SK-N-SH (cell line): ENCODE data around the gene ARAP2. TPM values are rescaled to one million over a fixed set of nuclear protein-coding genes. Genes with fewer than 3 reads are reported as not detected.

Source experiments
- CTCF ChIA-PET: fragments of 300-600, 350-600 bp; formaldehyde crosslinking; extraction: SDS; loops from one replicate; lab custom pipeline; 2021; lab: Yijun Ruan, JAX
- POLR2A ChIA-PET: fragments of 350-600 bp; sonication (Branson Sonifier 250); formaldehyde crosslinking; extraction: SDS; loops from one replicate; lab custom pipeline; 2020; ENCODE audit warnings: antibody characterized with exemption, inconsistent platforms; lab: Yijun Ruan, JAX
- DNase-seq: peaks from one replicate; pipeline ENCODE4 v3.0.0; 2012
- H2AFZ ChIP-seq: fragments of 200-600 bp; sonication (generic); 2 replicates; pipeline ENCODE4 v1.8.1; 2016; ENCODE audit warnings: antibody characterized with exemption, mild to moderate bottlenecking, low read depth
- H3F3A ChIP-seq: fragments of 200-600 bp; sonication (generic); replicated peaks from 2 replicates; pipeline ENCODE3; 2016; ENCODE audit warnings: antibody characterized with exemption, mild to moderate bottlenecking; ENCODE audit not compliant: insufficient read depth
- H3K27ac ChIP-seq, 2 experiments: fragments of 200-500 bp in 1 of 2; fragments of 200-600 bp in 1 of 2; sonication (Bioruptor generic) in 1 of 2; sonication (generic), shearing (Covaris generic) in 1 of 2; 2 replicates each; pipeline versions ENCODE4 v1.5.1 to v1.6.1; 2014 to 2016; ENCODE audit warnings: low read depth in 2 of 2, inconsistent platforms in 1 of 2, low read length in 1 of 2, mild to moderate bottlenecking in 1 of 2, mixed read lengths in 1 of 2
- H3K27me3 ChIP-seq: fragments of 200-600 bp; sonication (generic), shearing (Covaris generic); 2 replicates; pipeline ENCODE4 v1.6.1; 2016; ENCODE audit warnings: mixed run types; ENCODE audit not compliant: insufficient read depth
- H3K36me3 ChIP-seq, 2 experiments: fragments of 200-500 bp in 1 of 2; fragments of 200-600 bp in 1 of 2; sonication (Bioruptor generic) in 1 of 2; sonication (generic) in 1 of 2; replicated peaks in 1 of 2; 2 replicates each; pipeline versions ENCODE3 to v1.5.1; 2014 to 2016; ENCODE audit warnings: low read length in 1 of 2, mild to moderate bottlenecking in 1 of 2; ENCODE audit not compliant: insufficient read depth in 2 of 2, control insufficient read depth in 1 of 2
- H3K4me1 ChIP-seq, 2 experiments: fragments of 200-500 bp in 1 of 2; fragments of 200-600 bp in 1 of 2; sonication (Bioruptor generic) in 1 of 2; sonication (generic), shearing (Covaris generic) in 1 of 2; 2 replicates each; pipeline versions ENCODE4 v1.5.1 to v1.6.1; 2014 to 2016; ENCODE audit warnings: low read depth in 1 of 2, low read length in 1 of 2, mixed run types in 1 of 2; ENCODE audit not compliant: insufficient read depth in 2 of 2, control insufficient read depth in 1 of 2
- H3K4me2 ChIP-seq: fragments of 200-600 bp; sonication (generic), shearing (Covaris generic); 2 replicates; pipeline ENCODE4 v1.6.1; 2017; ENCODE audit warnings: mixed run types
- H3K4me3 ChIP-seq, 2 experiments: fragments of 200-500 bp in 1 of 2; fragments of 200-600 bp in 1 of 2; sonication (Bioruptor generic) in 1 of 2; sonication (generic), shearing (Covaris generic) in 1 of 2; 2 replicates each; pipeline versions ENCODE4 v1.5.1 to v1.8.1; 2014 to 2016; ENCODE audit warnings: low read depth in 2 of 2, inconsistent platforms in 1 of 2, low read length in 1 of 2, mild to moderate bottlenecking in 1 of 2, mixed read lengths in 1 of 2, moderate library complexity in 1 of 2
- H3K79me2 ChIP-seq: fragments of 200-600 bp; sonication (generic); 2 replicates; pipeline ENCODE4 v1.8.1; 2017; ENCODE audit warnings: mild to moderate bottlenecking; ENCODE audit not compliant: insufficient read depth
- H3K9ac ChIP-seq: fragments of 200-600 bp; sonication (generic); 2 replicates; pipeline ENCODE4 v1.6.1; 2017; ENCODE audit warnings: mixed run types
- H3K9me2 ChIP-seq: fragments of 200-600 bp; sonication (generic); 2 replicates; pipeline ENCODE4 v1.6.1; 2017; ENCODE audit warnings: mixed run types
- H3K9me3 ChIP-seq: fragments of 200-600 bp; sonication (generic); 2 replicates; pipeline ENCODE4 v1.6.1; 2017; ENCODE audit warnings: mixed run types, mild to moderate bottlenecking, moderate library complexity
- H4K20me1 ChIP-seq: fragments of 200-600 bp; sonication (generic); 2 replicates; pipeline ENCODE4 v1.6.1; 2017; ENCODE audit warnings: mild to moderate bottlenecking, mixed run types; ENCODE audit not compliant: insufficient read depth
- EZH2phosphoT487 ChIP-seq: fragments of 200-600 bp; sonication (generic); IDR thresholded peaks from 2 replicates; pipeline ENCODE4 v1.6.1; 2017; ENCODE audit warnings: low read depth, mixed run types, mild to moderate bottlenecking, antibody characterized with exemption, moderate library complexity, borderline replicate concordance
- FOSL2 ChIP-seq: IDR thresholded peaks from 2 replicates; pipeline ENCODE4 v1.4.0; 2012; ENCODE audit warnings: low read depth, mild to moderate bottlenecking, moderate library complexity, borderline replicate concordance
- FOXM1 ChIP-seq: IDR thresholded peaks from 2 replicates; pipeline ENCODE4 v1.4.0; 2012; ENCODE audit warnings: low read depth, mild to moderate bottlenecking
- GABPA ChIP-seq: IDR thresholded peaks from 2 replicates; pipeline ENCODE4 v1.4.0; 2012; ENCODE audit warnings: low read depth, mild to moderate bottlenecking
- GATA2 ChIP-seq: sonication (generic); formaldehyde crosslinking; IDR thresholded peaks from 2 replicates; pipeline ENCODE4 v1.5.0; 2020; ENCODE audit warnings: mild to moderate bottlenecking, missing genetic modification reagents
- NFIC ChIP-seq: IDR thresholded peaks from 2 replicates; pipeline ENCODE4 v1.4.0; 2012; ENCODE audit warnings: borderline replicate concordance
- POLR2AphosphoS5 ChIP-seq: IDR thresholded peaks from 2 replicates; pipeline ENCODE4 v1.6.1; 2012; ENCODE audit warnings: low read depth, low read length
- RFX5 ChIP-seq: IDR thresholded peaks from 2 replicates; pipeline ENCODE4 v1.6.1; 2012; ENCODE audit warnings: mild to moderate bottlenecking, improper control_type of control experiment, low read length
- RXRA ChIP-seq: IDR thresholded peaks from 2 replicates; pipeline ENCODE4 v1.4.0; 2012; ENCODE audit warnings: low read depth, mild to moderate bottlenecking, borderline replicate concordance
- SIN3A ChIP-seq: IDR thresholded peaks from 2 replicates; pipeline ENCODE4 v1.6.1; 2012; ENCODE audit warnings: low read depth, mild to moderate bottlenecking, low read length, moderate library complexity, borderline replicate concordance
- SMC3 ChIP-seq: IDR thresholded peaks from 2 replicates; pipeline ENCODE4 v1.6.1; 2012; ENCODE audit warnings: low read depth, low read length, improper control_type of control experiment
- YY1 ChIP-seq: IDR thresholded peaks from 2 replicates; pipeline ENCODE4 v1.4.0; 2012; ENCODE audit warnings: low read depth, mild to moderate bottlenecking
- WGBS: methylation state at CpG from one replicate; pipeline ENCODE4 v1.1.6; 2017; ENCODE audit warnings: low lambda C conversion rate; 5-methylcytosine and 5-hydroxymethylcytosine counted together
- polyA plus RNA-seq, 3 experiments: library from polyadenylated mRNA; depleted of rRNA; stranded (reverse); fragments of >200 nt; gene quantifications; 2 replicates each; pipeline ENCODE4 v1.2.3, GENCODE V29; 2012
- TF ChIP-seq, protein P1 (sequence below): IDR thresholded peaks from 2 replicates; pipeline ENCODE4 v1.6.1; 2012; ENCODE audit warnings: mild to moderate bottlenecking, low read depth, low read length, moderate library complexity
- TF ChIP-seq, protein P2 (sequence below): fragments of 150-350 bp; IDR thresholded peaks from 2 replicates; pipeline ENCODE4 v1.6.1; 2016; ENCODE audit warnings: mild to moderate bottlenecking, low read depth, low read length

ARAP2 gene
- polyA plus RNA-seq, 1 of the 3 experiments (the other 2 are of a cell fraction) = not detected

DNA sequence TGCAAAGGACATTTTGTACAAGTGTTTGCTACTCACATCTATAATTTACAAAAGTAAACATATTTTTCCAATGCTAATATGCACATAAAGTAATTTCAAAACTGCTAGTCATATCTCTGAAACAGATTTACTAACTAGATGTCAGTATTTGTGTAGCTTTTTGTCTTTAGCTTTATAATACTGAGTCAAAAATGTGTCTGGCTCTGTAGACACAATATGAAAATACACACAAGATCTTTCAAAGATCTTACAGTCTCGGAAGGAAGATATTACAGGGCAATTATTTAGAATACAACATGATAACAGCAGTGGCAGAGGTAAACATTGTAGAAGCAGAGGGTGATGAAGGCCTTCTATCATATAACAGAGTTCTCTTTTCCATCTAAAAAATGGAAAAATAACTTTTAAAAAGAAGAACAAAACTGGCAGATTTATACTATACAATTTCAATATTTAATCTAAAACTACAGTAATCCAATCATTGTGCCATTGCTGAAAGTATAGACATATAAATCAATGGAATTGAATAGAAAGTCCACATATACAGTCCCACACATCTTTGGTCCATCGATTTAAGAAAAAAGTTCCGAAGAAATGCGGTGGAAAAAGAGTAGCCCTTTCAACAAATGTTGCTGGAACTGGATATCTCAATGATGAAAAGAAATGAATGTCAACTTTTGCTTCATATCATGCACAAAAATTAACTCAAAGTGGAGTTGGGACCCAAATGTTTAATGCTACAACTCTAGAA lies 29.4 kb downstream of the ARAP2 start:
- Histone ChIP-seq H3K4me3 (no peak overlapping the region), H3K9ac (no peak overlapping the region), H4K20me1 (no peaks in the 10 kb centered on the region), H3F3A (no peaks in the 10 kb centered on the region), H3K4me2 (no peak overlapping the region), H3K9me2 (no peaks in the 10 kb centered on the region), H3K27me3 (no peaks in the 10 kb centered on the region), H3K27ac (no peak overlapping the region), H3K4me1 (no peaks in the 10 kb centered on the region)
- 7% methylated on average over 4 of the region's 4 CpGs for WGBS
- POLR2A ChIA-PET = no interaction called here
- CTCF ChIA-PET = no interaction called here
- no peak for DNase-seq
- TF ChIP-seq EZH2phosphoT487 (no peak), POLR2AphosphoS5 (no peak), FOSL2 (no peak), SMC3 (no peak), SIN3A (no peak), RXRA (no peak), FOXM1 (no peak), NFIC (no peak), GABPA (no peak), YY1 (no peak), RFX5 (no peak), GATA2 (CRISPR knock-in tag) (no peak)
- TF ChIP-seq, protein P1, sequence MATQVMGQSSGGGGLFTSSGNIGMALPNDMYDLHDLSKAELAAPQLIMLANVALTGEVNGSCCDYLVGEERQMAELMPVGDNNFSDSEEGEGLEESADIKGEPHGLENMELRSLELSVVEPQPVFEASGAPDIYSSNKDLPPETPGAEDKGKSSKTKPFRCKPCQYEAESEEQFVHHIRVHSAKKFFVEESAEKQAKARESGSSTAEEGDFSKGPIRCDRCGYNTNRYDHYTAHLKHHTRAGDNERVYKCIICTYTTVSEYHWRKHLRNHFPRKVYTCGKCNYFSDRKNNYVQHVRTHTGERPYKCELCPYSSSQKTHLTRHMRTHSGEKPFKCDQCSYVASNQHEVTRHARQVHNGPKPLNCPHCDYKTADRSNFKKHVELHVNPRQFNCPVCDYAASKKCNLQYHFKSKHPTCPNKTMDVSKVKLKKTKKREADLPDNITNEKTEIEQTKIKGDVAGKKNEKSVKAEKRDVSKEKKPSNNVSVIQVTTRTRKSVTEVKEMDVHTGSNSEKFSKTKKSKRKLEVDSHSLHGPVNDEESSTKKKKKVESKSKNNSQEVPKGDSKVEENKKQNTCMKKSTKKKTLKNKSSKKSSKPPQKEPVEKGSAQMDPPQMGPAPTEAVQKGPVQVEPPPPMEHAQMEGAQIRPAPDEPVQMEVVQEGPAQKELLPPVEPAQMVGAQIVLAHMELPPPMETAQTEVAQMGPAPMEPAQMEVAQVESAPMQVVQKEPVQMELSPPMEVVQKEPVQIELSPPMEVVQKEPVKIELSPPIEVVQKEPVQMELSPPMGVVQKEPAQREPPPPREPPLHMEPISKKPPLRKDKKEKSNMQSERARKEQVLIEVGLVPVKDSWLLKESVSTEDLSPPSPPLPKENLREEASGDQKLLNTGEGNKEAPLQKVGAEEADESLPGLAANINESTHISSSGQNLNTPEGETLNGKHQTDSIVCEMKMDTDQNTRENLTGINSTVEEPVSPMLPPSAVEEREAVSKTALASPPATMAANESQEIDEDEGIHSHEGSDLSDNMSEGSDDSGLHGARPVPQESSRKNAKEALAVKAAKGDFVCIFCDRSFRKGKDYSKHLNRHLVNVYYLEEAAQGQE = no peak
- TF ChIP-seq, protein P2, sequence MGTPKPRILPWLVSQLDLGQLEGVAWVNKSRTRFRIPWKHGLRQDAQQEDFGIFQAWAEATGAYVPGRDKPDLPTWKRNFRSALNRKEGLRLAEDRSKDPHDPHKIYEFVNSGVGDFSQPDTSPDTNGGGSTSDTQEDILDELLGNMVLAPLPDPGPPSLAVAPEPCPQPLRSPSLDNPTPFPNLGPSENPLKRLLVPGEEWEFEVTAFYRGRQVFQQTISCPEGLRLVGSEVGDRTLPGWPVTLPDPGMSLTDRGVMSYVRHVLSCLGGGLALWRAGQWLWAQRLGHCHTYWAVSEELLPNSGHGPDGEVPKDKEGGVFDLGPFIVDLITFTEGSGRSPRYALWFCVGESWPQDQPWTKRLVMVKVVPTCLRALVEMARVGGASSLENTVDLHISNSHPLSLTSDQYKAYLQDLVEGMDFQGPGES = no peak
- TF ChIP-seq, all 33 proteins: peak for 0
- Histone ChIP-seq H2AFZ (no peak overlapping the region), H3K9me3 (no peaks in the 10 kb centered on the region), H3K36me3 (no peaks in the 10 kb centered on the region), H3K79me2 (no peaks in the 10 kb centered on the region)
